Pulmonary artery endothelial cell (primary cell): ENCODE measurements around the gene ZNF775. TPM values are rescaled to one million over a fixed set of nuclear protein-coding genes. Genes with fewer than 3 reads are reported as not detected.

ENCODE experiments used
- DNase-seq: peaks from one replicate; pipeline ENCODE4 v3.0.0-alpha.2; 2011; ENCODE audit warnings: low read depth, low spot score
- total RNA-seq: library from RNA; depleted of rRNA; stranded (reverse); fragments of >200 nt; gene quantifications from 2 replicates; pipeline ENCODE4 v1.2.3, GENCODE V29; 2014

ZNF775 gene
- total RNA-seq, 1 donor from 2014 or later: 9.2 TPM

DNA sequence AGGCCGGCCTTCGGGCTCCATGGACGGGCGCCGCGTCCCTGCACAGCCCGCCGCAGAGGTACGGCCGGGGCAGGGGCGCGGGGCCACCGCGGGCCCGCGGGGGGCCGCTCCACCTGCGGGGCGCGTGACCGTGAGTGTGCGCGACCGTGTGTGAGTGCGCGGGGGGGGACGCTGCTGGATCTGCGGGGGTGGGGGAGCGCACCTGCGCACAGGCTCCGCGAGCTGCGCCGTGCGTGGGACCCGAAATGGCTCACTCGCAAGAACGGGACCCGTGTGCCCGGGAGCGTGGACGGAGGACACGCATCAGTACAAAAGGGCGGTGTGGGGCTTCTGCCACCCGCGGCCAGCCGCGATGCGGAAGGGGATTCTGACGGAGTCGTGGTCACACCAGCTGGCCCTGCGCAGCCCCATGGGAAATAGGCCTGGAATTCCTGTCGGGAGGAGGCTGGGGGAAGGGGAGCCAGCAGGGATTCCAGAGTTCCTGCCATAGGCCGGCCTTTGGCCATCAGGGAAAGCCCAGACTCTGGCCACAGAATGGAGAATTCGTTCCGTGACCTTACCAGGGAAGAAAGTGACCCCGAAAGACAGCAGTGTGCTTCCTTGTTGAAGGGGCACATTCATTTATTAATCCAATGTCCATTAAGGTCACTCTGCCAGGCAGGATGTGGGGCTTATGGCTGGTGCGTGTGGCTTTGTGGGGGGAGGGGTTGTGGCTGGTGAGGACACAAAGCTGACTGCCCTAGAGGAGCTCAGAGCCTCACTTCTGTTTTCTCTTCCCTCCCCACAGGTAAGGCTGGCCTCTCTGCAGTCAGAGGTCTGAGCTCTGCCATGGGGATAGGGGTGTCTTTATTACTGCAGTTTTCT, 10.0 kb upstream of the ZNF775 start:
- DNase-seq: no peak

DNA sequence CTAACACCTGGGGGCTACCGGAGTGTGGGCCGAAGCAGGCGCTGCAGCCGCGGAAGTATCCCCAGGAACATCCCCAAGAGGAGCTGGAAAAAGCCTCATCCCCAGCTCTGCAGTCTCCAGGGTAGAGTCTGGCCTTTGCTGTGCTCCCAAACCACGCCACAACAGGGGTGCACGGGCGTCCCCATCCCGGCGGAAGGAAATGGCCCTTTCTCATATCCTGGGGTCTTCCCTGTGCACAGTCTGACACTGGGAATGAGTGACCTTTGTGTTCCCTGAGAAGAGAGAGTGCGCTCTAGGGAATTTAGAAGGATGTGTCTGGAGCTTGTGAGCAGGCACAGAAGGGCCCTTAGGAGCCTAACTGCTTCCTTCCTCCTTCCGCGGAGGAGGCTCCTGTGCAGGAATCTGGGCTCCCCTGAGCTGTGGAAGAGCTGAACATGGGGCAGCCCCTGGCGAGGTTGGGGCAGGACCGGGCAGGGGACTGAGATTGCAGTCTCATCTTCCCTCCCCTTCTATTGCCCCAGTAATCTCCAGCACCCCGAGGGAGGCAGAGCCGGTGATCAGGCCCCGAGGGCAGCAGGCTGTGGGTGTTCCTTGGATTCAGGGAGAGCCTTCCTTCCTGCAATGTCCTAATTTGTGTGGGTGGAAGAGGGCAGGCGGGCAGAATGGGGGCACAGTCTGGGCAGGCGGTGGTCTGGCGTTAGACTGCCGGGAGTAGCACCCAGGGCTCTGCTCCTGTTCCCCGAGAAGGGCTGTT, 9.2 kb upstream of the ZNF775 start:
- DNase-seq: no peak

- DNase-seq: no peak
Measured at GRCh38 chr7:150370612-150371071, 8.5 kb upstream of the ZNF775 start.

DNA sequence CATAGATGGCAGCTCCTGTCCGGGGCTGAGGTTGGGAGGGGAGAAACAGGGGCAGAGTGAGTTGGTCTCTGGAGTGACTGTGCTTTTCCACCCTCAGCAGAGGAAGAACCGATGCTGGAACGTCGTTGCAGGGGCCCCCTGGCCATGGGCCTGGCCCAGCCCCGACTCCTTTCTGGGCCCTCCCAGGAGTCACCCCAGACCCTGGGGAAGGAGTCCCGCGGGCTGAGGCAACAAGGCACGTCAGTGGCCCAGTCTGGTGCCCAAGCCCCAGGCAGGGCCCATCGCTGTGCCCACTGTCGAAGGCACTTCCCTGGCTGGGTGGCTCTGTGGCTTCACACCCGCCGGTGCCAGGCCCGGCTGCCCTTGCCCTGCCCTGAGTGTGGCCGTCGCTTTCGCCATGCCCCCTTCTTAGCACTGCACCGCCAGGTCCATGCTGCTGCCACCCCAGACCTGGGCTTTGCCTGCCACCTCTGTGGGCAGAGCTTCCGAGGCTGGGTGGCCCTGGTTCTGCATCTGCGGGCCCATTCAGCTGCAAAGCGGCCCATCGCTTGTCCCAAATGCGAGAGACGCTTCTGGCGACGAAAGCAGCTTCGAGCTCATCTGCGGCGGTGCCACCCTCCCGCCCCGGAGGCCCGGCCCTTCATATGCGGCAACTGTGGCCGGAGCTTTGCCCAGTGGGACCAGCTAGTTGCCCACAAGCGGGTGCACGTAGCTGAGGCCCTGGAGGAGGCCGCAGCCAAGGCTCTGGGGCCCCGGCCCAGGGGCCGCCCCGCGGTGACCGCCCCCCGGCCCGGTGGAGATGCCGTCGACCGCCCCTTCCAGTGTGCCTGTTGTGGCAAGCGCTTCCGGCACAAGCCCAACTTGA, 7.8 kb upstream of the ZNF775 start:
- DNase-seq: no peak

DNA sequence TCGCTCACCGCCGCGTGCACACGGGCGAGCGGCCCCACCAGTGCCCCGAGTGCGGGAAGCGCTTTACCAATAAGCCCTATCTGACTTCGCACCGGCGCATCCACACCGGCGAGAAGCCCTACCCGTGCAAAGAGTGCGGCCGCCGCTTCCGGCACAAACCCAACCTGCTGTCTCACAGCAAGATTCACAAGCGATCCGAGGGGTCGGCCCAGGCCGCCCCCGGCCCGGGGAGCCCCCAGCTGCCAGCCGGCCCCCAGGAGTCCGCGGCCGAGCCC, 7.2 kb upstream of the ZNF775 start:
- DNase-seq: no peak

DNA sequence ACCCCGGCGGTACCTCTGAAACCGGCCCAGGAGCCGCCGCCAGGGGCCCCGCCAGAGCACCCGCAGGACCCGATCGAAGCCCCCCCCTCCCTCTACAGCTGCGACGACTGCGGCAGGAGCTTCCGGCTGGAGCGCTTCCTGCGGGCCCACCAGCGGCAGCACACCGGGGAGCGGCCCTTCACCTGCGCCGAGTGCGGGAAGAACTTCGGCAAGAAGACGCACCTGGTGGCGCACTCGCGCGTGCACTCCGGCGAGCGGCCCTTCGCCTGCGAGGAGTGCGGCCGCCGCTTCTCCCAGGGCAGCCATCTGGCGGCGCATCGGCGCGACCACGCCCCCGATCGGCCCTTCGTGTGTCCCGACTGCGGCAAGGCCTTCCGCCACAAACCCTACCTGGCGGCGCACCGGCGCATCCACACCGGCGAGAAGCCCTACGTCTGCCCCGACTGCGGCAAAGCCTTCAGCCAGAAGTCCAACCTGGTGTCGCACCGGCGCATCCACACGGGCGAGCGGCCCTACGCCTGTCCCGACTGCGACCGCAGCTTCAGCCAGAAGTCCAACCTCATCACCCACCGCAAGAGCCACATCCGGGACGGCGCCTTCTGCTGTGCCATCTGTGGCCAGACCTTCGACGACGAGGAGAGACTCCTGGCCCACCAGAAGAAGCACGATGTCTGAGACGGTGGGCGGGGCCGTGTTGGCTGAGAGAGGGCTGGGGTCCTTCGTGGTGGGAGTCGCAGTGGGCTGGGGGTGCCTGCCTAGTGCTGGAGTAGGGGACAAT, 6.7 kb upstream of the ZNF775 start:
- no peak for DNase-seq

- DNase-seq: no peak
Measured at GRCh38 chr7:150373049-150373801, 5.9 kb upstream of the ZNF775 start.

- no peak for DNase-seq
Measured at GRCh38 chr7:150374026-150374425, 5.1 kb upstream of the ZNF775 start.

DNA sequence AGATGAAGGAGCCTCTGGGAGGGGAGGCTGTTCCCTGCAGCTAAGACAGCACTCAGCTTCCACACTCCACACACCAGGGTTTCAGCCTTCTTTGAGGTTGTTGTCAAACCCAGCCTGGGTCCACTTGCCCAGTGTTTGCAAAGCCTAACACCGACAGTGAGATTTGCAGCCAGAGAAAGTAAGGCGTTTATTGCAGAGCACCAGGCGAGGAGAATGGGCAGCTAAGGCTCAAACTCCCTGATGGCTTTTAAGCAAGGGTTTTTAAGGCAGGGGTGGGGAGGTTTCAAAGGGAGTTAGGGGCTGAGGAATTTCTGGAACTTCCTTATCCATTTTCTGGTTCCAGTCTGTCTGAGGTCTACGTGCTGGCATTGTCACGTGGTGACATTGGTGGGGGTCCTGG, 4.7 kb upstream of the ZNF775 start:
- DNase-seq: no peak

DNA sequence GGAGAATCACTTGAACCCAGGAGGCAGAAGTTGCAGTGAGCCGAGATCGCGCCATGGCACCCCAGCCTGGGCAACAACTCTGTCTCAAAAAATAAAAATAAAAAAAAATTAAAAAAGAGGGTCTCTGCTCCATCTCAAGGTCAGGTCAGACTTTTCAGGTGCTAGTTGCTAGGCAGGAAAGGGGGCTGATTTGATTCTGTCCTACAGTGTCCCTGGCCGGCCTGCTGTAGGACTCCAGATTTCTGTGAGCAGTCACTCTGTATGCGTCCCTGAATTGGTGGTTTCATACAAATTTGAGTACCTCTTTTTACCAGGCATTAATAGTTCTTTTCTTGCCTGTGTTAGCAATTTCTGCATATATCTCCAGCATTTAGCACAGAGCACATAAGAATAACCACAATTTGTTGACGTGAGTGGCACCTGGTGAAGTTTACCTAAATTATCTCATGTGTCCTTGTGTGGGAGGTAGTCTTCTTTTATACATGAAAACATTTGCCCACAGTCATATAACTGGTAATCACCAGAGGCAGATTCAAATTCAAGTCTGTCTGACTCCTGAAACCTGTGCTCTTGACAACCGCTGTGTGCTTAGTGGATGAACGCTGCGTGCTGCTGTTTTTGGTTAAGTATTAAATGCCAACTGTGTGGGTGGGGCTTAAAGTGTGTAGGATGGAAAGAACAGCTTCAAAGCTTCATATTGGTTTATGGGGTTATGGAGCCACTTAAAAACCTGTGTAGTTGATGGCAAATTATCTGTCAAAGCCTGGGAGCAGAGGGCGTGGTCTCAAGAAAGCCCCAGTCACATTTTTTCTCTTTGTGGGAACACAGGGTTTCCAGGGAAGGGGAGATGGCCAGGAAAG, 3.2 kb upstream of the ZNF775 start:
- no peak for DNase-seq

- no peak for DNase-seq
Measured at GRCh38 chr7:150376560-150376959, 2.6 kb upstream of the ZNF775 start.

DNA sequence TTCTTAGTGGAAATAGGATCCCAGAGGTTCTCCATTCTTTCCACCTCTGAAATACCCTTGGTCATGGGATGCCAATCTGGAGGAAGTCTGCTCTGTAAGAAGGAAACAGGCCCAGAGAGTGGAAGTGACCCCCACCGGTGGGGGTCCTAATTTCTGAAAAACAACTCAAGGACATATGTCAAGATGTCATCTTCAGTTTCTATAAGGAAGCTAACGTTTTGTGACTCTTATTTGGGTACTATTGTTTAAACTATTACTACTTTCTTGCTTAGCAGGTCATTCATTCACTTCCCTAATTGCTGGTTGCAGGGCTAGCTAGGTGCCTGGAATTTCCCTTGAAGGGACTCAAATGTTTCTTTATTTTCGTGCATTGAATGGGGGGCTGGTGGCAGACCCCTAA, 1.9 kb upstream of the ZNF775 start:
- DNase-seq: no peak

- no peak for DNase-seq
Measured at GRCh38 chr7:150377635-150378034, 1.5 kb upstream of the ZNF775 start.

- peak; percentile 58 for DNase-seq
Measured at GRCh38 chr7:150378115-150378852, 846 bp upstream of the ZNF775 start.

DNA sequence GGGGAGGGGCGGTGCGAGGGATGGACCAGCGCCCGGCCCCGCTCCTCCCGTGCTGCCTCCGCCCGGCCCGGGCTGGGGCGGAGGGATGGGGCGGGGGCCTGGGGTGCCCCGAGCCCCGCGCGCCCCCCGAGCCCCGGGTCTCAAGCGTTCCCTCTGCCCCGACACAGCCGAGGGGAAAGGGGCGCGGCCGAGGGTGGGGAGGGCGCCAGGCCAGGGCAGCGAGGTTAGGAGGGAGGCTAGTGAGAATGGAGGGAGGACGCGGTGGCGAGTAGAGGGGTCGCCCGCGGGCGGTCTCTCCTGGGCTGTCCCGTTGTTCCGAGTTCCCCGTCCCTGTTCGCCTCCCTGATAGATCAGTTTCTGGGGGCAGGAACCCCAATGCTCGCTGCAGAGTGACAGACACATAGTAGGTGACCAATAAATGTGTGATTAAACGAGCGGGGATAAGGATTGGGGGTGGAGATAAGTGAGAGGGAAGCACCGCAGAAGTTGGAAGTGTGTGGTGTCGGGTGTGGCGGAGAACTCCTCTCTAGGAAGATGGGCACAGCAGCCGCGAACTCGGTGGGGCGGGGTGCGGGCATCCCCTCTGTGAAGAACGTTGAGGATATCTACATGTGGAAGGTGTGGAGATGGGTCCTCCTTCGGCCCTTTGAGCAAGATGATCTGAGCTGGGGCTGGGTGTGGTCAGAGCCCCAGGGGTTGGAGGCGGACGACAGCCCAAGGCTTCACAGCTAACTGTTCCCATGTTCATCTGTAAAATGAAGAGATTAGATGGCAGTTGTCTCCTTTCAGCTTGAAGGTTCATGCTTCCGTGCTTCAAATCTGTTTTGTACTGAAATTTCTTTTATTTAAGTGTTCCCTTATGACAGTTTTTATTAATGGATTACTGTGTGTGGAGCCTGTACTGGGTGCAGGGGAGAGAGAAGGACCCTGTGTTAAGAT, 580 bp downstream of the ZNF775 start:
- no peak for DNase-seq

- DNase-seq: no peak
Measured at GRCh38 chr7:150380463-150380862, 1.3 kb downstream of the ZNF775 start.

GRCh38 chr7:150381096-150381495, 2.0 kb downstream of the ZNF775 start:
- no peak for DNase-seq

GRCh38 chr7:150381785-150382122, 2.6 kb downstream of the ZNF775 start:
- no peak for DNase-seq
